Suprapubic skin (tissue), 4 donors: ENCODE data around the gene NEBL. TPM values are rescaled to one million over a fixed set of nuclear protein-coding genes. Genes with fewer than 3 reads are reported as not detected.

ENCODE experiments used
- DNase-seq, 2 donors: peaks; one replicate each; pipeline ENCODE4 v3.0.0-alpha.2; 2019; ENCODE audit warnings: low spot score in 2 of 2
- H3K27ac ChIP-seq: fragments of 200-600 bp; sonication (generic); one replicate; pipeline ENCODE4 v1.5.1; 2019
- H3K27me3 ChIP-seq: fragments of 200-600 bp; sonication (generic); one replicate; pipeline ENCODE4 v1.5.1; 2019
- H3K36me3 ChIP-seq: fragments of 200-600 bp; sonication (generic); one replicate; pipeline ENCODE4 v1.5.1; 2019
- H3K4me1 ChIP-seq: fragments of 200-600 bp; sonication (generic); one replicate; pipeline ENCODE4 v1.5.1; 2019
- H3K4me3 ChIP-seq: fragments of 200-600 bp; sonication (generic); one replicate; pipeline ENCODE4 v1.5.1; 2019; ENCODE audit warnings: mild to moderate bottlenecking
- H3K9me3 ChIP-seq: fragments of 200-600 bp; sonication (generic); one replicate; pipeline ENCODE4 v1.5.1; 2019
- EP300 ChIP-seq: sonication (generic); formaldehyde crosslinking; IDR thresholded peaks from one replicate; pipeline ENCODE4 v1.6.1; 2017; ENCODE audit warnings: antibody characterized with exemption
- POLR2A ChIP-seq, 2 donors: fragments of 450-650 bp; IDR thresholded peaks; one replicate each; pipeline ENCODE4 v1.6.1; 2017; ENCODE audit warnings: antibody characterized with exemption in 2 of 2, mild to moderate bottlenecking in 2 of 2, moderate library complexity in 2 of 2
- POLR2AphosphoS5 ChIP-seq, 3 donors: sonication (generic); formaldehyde crosslinking; IDR thresholded peaks; one replicate each; pipeline ENCODE4 v1.6.1; 2017; ENCODE audit warnings: antibody characterized with exemption in 3 of 3
- WGBS: methylation state at CpG from one replicate; pipeline ENCODE4 v1.1.5; 2018; 5-methylcytosine and 5-hydroxymethylcytosine counted together
- total RNA-seq, 4 donors: library from RNA; depleted of rRNA; stranded (reverse); fragments of >200 nt; gene quantifications; one replicate each; pipeline ENCODE4 v1.1.0, GENCODE V29; 2016
- TF ChIP-seq, protein P1 (sequence below), 2 donors: fragments of 200-600 bp in 1 of 2; fragments of 450-650 bp in 1 of 2; sonication (generic) in 1 of 2; IDR thresholded peaks; one replicate each; pipeline ENCODE4 v1.5.1; 2016 to 2019; ENCODE audit warnings: antibody characterized with exemption in 2 of 2, mild to moderate bottlenecking in 1 of 2, moderate library complexity in 1 of 2

NEBL gene
- total RNA-seq, 4 donors from 2014 or later, result 49.9 to 86.4 (median 70.5) TPM

DNA sequence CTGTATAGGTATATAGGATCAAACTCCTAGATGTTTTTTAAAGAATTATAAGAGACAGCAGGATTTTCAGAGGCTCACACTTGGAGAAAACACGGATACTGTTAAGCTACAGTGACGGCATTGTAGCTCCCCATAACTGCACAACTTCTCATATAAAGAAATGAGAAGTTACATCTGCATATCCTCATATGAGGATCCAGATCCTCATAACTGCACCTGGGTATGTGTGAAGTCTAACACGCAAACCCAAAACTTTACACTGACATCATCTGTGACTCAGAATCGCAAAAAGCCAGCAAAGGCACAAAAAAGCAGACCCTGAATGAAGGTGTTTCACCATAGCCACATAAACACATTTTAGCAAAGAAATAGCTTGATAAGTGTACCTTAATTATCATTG, 34.1 kb downstream of the NEBL start:
- 80% methylated on average over 4 of the region's 4 CpGs for WGBS
- Histone ChIP-seq H3K9me3 (no peaks in the 10 kb centered on the region), H3K27me3 (no peaks in the 10 kb centered on the region), H3K4me3 (no peak overlapping the region), H3K27ac (no peak overlapping the region), H3K4me1 (no peaks in the 10 kb centered on the region), H3K36me3 (peaks cover 3% of the 10 kb centered on the region)
- DNase-seq, result no peak
- no peak for TF ChIP-seq EP300
- TF ChIP-seq POLR2AphosphoS5 (IDR thresholded peaks at IDR 0.05), result no peak
- TF ChIP-seq, protein P1, sequence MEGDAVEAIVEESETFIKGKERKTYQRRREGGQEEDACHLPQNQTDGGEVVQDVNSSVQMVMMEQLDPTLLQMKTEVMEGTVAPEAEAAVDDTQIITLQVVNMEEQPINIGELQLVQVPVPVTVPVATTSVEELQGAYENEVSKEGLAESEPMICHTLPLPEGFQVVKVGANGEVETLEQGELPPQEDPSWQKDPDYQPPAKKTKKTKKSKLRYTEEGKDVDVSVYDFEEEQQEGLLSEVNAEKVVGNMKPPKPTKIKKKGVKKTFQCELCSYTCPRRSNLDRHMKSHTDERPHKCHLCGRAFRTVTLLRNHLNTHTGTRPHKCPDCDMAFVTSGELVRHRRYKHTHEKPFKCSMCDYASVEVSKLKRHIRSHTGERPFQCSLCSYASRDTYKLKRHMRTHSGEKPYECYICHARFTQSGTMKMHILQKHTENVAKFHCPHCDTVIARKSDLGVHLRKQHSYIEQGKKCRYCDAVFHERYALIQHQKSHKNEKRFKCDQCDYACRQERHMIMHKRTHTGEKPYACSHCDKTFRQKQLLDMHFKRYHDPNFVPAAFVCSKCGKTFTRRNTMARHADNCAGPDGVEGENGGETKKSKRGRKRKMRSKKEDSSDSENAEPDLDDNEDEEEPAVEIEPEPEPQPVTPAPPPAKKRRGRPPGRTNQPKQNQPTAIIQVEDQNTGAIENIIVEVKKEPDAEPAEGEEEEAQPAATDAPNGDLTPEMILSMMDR (IDR thresholded peaks at IDR 0.05), result no peak
- TF ChIP-seq POLR2A (IDR thresholded peaks at IDR 0.05), result no peak

DNA sequence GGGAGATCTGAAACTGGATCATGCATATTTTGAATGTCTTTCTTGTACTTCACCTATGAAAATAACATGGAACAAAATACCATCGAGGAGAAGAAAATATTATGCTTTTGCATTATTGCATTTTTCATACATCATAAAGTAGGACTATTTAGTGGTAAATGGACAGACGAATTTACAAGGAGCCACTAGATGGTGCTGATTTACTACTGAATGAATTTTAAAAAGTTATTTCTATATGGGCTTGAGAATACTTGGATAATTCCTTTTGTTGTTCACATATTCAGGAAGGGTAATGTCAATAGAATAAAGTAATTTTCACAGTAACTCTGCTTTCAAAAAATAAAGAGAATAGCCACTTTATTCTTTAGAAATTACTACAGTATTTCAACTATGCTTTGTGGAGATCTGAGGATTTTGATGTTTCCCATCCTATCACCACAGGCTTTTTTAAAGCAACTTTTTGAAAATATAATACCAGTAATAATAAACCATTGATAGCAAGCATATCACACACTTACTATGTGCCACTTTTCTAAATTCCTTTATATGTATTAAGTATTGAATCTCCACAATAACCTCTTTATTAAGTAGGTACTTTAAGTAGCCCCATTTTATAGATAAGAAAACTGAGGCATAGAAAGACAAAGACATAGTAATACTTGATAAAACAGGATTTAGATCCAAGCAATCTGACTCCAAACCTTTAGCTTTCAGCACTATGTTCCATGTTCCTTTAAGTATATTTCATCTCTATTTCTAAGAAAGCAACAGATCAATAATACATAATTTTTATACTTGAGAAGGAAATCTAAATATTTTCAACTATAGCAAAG, 38.6 kb downstream of the NEBL start:
- H3K27ac ChIP-seq, result no peak overlapping the region
- no peaks in the 10 kb centered on the region for H3K27me3 ChIP-seq
- 6% methylated on average over 2 of the region's 2 CpGs for WGBS
- no peaks in the 10 kb centered on the region for H3K4me1 ChIP-seq
- peaks cover 3% of the 10 kb centered on the region for H3K36me3 ChIP-seq
- no peak overlapping the region for H3K4me3 ChIP-seq
- DNase-seq, result no peak
- H3K9me3 ChIP-seq, result no peaks in the 10 kb centered on the region
- TF ChIP-seq, protein P1 (IDR thresholded peaks at IDR 0.05), result peak; percentile 16 to 19
- TF ChIP-seq EP300 (no peak), POLR2A (IDR thresholded peaks at IDR 0.05) (no peak), POLR2AphosphoS5 (IDR thresholded peaks at IDR 0.05) (no peak)

DNA sequence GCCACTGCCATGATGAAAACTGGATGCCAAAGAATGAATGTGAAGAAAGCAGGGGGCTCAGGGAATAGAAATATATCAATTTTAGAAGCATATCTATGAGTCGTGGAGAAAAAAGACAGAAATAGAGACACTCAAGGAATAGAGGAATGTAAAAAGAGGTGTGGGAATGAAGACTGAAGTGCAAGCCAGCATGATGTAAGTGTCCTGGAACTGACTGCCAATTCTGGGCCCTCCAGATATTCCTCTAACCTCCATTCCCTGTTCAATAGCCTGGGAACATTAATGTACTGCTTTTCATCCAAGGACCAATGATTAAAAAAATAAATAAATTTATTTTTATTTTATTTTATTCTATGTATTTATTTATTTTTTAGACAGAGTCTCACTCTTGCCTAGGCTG, 40.6 kb downstream of the NEBL start:
- H3K36me3 ChIP-seq, result peaks cover 3% of the 10 kb centered on the region

DNA sequence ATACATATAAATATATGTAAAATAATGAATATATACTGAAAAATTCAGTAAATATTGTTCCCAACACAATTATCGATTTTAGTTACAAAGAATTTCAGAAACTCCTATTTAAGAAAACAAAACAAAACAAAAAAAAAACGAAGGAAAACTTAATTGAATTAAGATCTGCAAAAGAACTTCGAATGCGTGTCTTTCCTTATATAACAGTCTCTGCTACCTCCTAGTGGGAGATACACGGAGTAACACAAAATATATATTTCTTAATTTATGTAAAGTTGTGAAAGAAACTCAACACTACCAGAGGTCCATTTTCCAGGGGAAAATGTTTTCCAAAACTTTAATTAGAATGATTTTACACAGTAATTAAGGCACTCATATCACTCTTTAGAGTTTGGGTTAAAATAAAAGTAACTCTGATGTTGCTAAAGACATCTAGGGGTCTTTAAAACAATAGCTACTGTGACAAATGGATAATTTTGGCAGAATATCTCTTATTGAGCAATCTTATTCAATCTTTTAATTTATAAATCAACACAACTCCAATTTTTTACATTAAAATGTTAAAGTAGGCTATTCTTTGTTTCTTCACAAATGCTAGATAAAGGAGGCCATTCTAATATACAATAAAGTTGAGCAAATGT, 41.6 kb downstream of the NEBL start:
- TF ChIP-seq, protein P1 (IDR thresholded peaks at IDR 0.05), result peak in 1 of 2 donors; percentile 19
- TF ChIP-seq POLR2AphosphoS5 (IDR thresholded peaks at IDR 0.05), result no peak
- 17% methylated on average over 5 of the region's 5 CpGs for WGBS
- Histone ChIP-seq H3K4me3 (no peak overlapping the region), H3K4me1 (no peaks in the 10 kb centered on the region), H3K9me3 (no peaks in the 10 kb centered on the region), H3K36me3 (no peaks in the 10 kb centered on the region), H3K27ac (no peak overlapping the region), H3K27me3 (no peaks in the 10 kb centered on the region)
- DNase-seq, result no peak

More for the DNA sequence above, 40.6 kb downstream of the NEBL start:
- H3K4me1 ChIP-seq, result no peaks in the 10 kb centered on the region
- H3K9me3 ChIP-seq, result no peaks in the 10 kb centered on the region
- no peak overlapping the region for H3K27ac ChIP-seq
- no peak overlapping the region for H3K4me3 ChIP-seq
- 71% methylated on average over 1 of the region's 1 CpG for WGBS
- no peak for DNase-seq
- no peak for TF ChIP-seq POLR2A (IDR thresholded peaks at IDR 0.05)
- no peak for TF ChIP-seq EP300
- TF ChIP-seq, protein P1 (IDR thresholded peaks at IDR 0.05), result no peak
- no peak for TF ChIP-seq POLR2AphosphoS5 (IDR thresholded peaks at IDR 0.05)
- H3K27me3 ChIP-seq, result no peaks in the 10 kb centered on the region

DNA sequence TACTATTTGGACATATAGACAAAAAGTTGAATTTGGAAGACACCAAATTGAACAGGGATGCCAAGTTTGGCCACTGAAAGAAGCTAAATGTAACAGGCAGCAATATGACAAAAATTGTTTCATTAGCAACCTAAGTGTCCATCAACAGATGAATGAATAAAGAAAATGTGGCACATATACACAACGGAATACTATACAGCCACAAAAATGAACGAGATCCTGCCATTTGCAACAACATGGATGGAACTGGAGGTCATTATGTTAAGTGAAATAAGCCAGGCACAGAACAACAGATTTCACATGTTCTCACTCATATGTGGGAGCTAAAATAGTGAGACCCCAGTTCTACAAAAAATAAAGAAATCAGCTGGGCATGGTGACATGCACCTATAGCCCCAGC, 43.8 kb downstream of the NEBL start:
- Histone ChIP-seq H3K27me3 (no peaks in the 10 kb centered on the region), H3K36me3 (no peaks in the 10 kb centered on the region), H3K4me3 (no peak overlapping the region), H3K27ac (no peak overlapping the region), H3K9me3 (no peaks in the 10 kb centered on the region), H3K4me1 (no peaks in the 10 kb centered on the region)
- TF ChIP-seq POLR2AphosphoS5 (IDR thresholded peaks at IDR 0.05) (no peak), POLR2A (IDR thresholded peaks at IDR 0.05) (no peak), EP300 (no peak)
- TF ChIP-seq, protein P1 (IDR thresholded peaks at IDR 0.05), result no peak
- WGBS, result 93% methylated on average over 2 of the region's 2 CpGs
- no peak for DNase-seq
